Cardiac muscle cell (in vitro differentiated cells and primary cell): ENCODE measurements around the gene PRSS23. TPM values are rescaled to one million over a fixed set of nuclear protein-coding genes. Genes with fewer than 3 reads are reported as not detected.
"Not testable (repeated sequence)": the region's sequence is repeated elsewhere in the genome, so short reads cannot be mapped to it uniquely, and the experiment has no call there.

Source experiments
- DNase-seq, 2 donors: peaks; one replicate each; pipeline versions ENCODE4 v3.0.0 to v3.0.0-alpha.2; 2010 to 2017; ENCODE audit warnings: low read depth in 1 of 2, low spot score in 1 of 2
- H3K27ac ChIP-seq: fragments of 200-600 bp; sonication (generic); 2 replicates; pipeline ENCODE4 v1.5.1; 2016
- H3K27me3 ChIP-seq: fragments of 200-600 bp; sonication (generic); 2 replicates; pipeline ENCODE4 v1.6.0; 2016; ENCODE audit warnings: control low read depth
- H3K36me3 ChIP-seq: fragments of 200-600 bp; sonication (generic); 2 replicates; pipeline ENCODE4 v1.5.1; 2016; ENCODE audit warnings: control low read depth
- H3K4me1 ChIP-seq: fragments of 200-600 bp; sonication (generic); 2 replicates; pipeline ENCODE4 v1.8.1; 2017; ENCODE audit warnings: low read depth, mild to moderate bottlenecking, mixed run types
- H3K4me3 ChIP-seq: fragments of 200-600 bp; sonication (generic); 2 replicates; pipeline ENCODE4 v1.5.1; 2016; ENCODE audit warnings: mild to moderate bottlenecking
- H3K9me3 ChIP-seq: fragments of 200-600 bp; sonication (generic); 2 replicates; pipeline ENCODE4 v1.5.1; 2017; ENCODE audit warnings: low read depth, mild to moderate bottlenecking, control low read depth
- CTCF ChIP-seq: IDR thresholded peaks from 2 replicates; pipeline ENCODE4 v1.5.1; 2012; ENCODE audit warnings: low read depth, mild to moderate bottlenecking, low read length
- polyA plus RNA-seq: library from polyadenylated mRNA; unstranded; fragments of >200 nt; fragmentation: Nextera tagmentation; extraction: Ambion mirVana; gene quantifications from 2 replicates; pipeline ENCODE4 v1.2.1, GENCODE V29; 2016
- total RNA-seq: library from RNA; depleted of rRNA; stranded (reverse); fragments of >200 nt; gene quantifications from 2 replicates; pipeline ENCODE4 v1.2.3, GENCODE V29; 2016

Gene PRSS23
- total and polyA plus RNA-seq, 2 experiments from 2014 or later: 39.6 to 107 TPM

GRCh38 chr11:86761978-86762377 lies 38.4 kb upstream of the PRSS23 start:
- no peak overlapping the region for H3K4me3 ChIP-seq
- no peaks in the 10 kb centered on the region for H3K27me3 ChIP-seq
- DNase-seq: peak in 1 of 2 donors; percentile 64
- H3K36me3 ChIP-seq: no peaks in the 10 kb centered on the region
- H3K9me3 ChIP-seq: no peaks in the 10 kb centered on the region
- H3K4me1 ChIP-seq: peaks cover 4% of the 10 kb centered on the region
- peak overlapping the region; percentile 26 for H3K27ac ChIP-seq
- no peak for TF ChIP-seq CTCF

DNA sequence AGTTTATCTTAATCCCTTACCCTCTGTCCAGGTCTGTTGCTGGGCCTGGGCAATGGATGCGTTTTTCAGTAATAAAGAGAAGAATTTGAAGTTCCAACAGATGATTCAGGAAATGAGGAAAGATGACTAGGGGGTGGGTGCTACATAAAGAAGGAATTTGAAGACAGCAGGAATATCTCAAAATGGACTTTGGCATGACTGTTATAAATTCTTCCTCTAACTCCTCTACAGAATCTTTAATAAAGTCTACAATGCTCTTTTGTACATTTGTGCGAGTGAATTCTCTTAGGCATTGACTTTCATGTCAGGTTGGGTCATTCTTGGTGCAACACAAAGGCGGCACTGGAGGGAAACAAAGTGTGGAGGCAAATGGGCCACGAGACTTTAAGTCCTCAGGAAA lies 35.1 kb upstream of the PRSS23 start:
- Histone ChIP-seq H3K36me3 (no peaks in the 10 kb centered on the region), H3K4me3 (no peak overlapping the region), H3K27ac (no peak overlapping the region), H3K27me3 (no peaks in the 10 kb centered on the region), H3K9me3 (no peaks in the 10 kb centered on the region), H3K4me1 (peaks cover 23% of the 10 kb centered on the region)
- peak in 1 of 2 donors; percentile 42 for DNase-seq
- no peak for TF ChIP-seq CTCF

DNA sequence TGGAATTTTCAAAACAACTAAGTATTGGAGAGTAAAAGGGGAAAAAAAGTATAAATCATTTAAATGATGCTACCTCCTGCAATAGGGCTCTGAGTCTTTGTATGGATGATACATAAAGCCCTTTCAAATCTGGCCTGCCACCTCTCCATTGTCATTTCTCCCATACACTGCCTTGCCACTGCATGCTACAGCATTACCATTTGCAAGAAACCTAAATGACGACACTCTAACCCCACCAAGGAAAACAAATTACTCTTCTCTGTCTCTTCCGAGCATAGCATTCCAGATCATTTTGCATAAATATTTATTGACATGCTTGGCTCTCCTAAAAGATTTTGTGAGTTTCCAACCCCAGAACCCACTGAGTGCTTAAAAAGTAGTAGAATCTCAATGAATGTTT lies 34.5 kb upstream of the PRSS23 start:
- Histone ChIP-seq H3K4me1 (peaks cover 23% of the 10 kb centered on the region), H3K4me3 (no peak overlapping the region), H3K27me3 (no peaks in the 10 kb centered on the region), H3K9me3 (no peaks in the 10 kb centered on the region), H3K27ac (no peak overlapping the region), H3K36me3 (no peaks in the 10 kb centered on the region)
- no peak for TF ChIP-seq CTCF
- no peak for DNase-seq

DNA sequence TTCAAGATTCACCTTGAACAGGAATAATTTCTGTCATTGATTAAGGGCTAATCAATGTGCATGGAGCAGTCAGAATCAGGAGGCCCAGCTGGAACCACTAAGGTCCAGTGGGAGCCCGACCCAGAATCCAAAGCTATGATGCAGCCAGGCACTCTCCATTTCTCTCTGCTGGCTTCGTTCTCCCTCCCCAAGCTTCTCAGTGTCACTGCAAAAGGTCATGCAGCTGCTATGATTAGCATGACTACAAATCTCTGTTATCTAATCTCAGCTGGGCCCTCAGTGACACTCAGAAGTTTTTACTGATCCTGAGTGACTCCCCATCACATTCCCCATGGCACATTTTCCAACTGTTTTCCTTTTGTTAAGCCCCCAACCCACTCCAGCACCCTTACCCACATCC lies 31.1 kb upstream of the PRSS23 start:
- Histone ChIP-seq H3K4me3 (no peak overlapping the region), H3K36me3 (no peaks in the 10 kb centered on the region), H3K9me3 (no peaks in the 10 kb centered on the region), H3K27me3 (no peaks in the 10 kb centered on the region), H3K4me1 (peaks cover 19% of the 10 kb centered on the region), H3K27ac (peak overlapping the region; percentile 70)
- no peak for DNase-seq
- TF ChIP-seq CTCF: no peak

DNA sequence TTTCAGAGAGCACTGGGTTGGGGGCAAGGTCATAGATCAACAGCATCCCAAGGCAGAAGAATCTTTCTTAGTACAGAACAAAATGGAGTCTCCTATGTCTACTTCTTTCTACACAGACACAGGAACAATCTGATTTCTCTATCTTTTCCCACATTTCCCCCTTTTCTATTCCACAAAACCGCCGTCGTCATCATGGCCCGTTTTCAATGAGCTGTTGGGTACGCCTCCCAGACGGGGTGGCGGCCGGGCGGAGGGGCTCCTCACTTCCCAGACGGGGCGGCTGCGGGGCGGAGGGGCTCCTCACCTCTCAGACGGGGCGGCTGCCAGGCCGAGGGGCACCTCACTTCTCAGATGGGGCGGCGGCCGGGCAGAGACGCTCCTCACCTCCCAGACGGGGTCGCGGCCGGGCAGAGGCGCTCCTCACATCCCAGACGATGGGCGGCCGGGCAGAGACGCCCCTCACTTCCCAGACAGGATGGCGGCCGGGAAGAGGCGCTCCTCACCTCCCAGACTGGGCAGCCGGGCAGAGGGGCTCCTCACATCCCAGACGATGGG lies 29.8 kb upstream of the PRSS23 start:
- H3K36me3 ChIP-seq, H3K9me3 ChIP-seq, DNase-seq, H3K4me3 ChIP-seq, H3K27me3 ChIP-seq, H3K27ac ChIP-seq: not testable (repeated sequence)
- peaks cover 19% of the 10 kb centered on the region for H3K4me1 ChIP-seq

- H3K36me3 ChIP-seq: no peaks in the 10 kb centered on the region
- no peak for TF ChIP-seq CTCF
- peaks cover 24% of the 10 kb centered on the region for H3K4me1 ChIP-seq
- H3K4me3 ChIP-seq: no peak overlapping the region
- H3K27ac ChIP-seq: no peak overlapping the region
- no peaks in the 10 kb centered on the region for H3K27me3 ChIP-seq
- no peak for DNase-seq
- no peaks in the 10 kb centered on the region for H3K9me3 ChIP-seq
Observed at GRCh38 chr11:86772999-86773398, 27.3 kb upstream of the PRSS23 start.
